GM20000 (cell line): ENCODE results near the gene COL5A1.

Experiments
- DNase-seq: peaks from one replicate; pipeline ENCODE4 v3.0.0; 2012; ENCODE audit warnings: low spot score
- TF ChIP-seq, protein P1 (sequence below): IDR thresholded peaks from 2 replicates; pipeline ENCODE4 v1.5.1; 2012; ENCODE audit warnings: mild to moderate bottlenecking, control low read depth; ENCODE audit errors: extremely low read depth, missing control alignments

Gene COL5A1

DNA sequence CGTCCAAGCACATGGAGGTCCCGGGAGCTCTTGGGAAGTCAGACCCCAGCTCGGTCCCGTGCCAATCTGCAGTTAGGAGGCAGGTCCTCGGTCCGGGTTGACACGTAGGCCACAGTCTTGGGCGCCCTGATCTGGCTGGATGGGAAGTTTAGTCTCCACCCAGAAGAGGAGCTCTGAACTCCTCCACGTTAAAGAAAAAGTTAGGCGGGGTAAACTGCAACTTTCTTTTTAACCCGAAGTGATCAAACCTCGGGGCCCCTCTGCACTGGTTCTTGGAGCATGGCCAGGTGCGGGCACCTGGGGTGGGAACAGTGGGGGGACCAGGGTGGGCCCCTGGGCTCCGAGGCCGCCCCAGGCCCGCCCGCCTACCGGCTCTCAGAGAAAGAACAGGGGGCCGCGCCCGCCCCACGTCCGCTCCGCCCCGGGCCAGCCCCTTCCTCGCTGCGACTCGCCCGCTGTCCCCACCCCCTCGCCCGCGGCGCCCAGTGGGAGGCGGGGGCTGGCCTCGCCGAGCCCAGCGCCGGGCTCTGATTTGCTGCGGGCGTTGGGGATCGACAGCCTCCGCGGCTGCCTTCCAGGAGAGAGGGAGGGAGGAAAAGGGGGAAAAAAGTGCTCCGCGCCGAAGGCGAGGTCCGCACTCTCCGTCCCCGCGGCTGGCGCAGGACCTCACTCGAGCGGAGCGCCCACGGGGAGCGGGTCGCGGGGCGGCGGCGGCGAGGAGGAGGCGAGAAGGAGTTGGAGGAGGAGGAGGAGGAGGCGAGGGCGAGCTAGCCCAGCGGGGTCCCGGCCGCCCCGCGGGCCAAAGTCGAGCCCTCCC lies at the start of gene COL5A1:
COL5A1 (plus strand) TSS at position 631 of the 817 bp plus-strand sequence. CDS start 385 bp downstream, outside the sequence.
- TF ChIP-seq, protein P1, sequence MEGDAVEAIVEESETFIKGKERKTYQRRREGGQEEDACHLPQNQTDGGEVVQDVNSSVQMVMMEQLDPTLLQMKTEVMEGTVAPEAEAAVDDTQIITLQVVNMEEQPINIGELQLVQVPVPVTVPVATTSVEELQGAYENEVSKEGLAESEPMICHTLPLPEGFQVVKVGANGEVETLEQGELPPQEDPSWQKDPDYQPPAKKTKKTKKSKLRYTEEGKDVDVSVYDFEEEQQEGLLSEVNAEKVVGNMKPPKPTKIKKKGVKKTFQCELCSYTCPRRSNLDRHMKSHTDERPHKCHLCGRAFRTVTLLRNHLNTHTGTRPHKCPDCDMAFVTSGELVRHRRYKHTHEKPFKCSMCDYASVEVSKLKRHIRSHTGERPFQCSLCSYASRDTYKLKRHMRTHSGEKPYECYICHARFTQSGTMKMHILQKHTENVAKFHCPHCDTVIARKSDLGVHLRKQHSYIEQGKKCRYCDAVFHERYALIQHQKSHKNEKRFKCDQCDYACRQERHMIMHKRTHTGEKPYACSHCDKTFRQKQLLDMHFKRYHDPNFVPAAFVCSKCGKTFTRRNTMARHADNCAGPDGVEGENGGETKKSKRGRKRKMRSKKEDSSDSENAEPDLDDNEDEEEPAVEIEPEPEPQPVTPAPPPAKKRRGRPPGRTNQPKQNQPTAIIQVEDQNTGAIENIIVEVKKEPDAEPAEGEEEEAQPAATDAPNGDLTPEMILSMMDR = no peak
- no peak for DNase-seq

DNA sequence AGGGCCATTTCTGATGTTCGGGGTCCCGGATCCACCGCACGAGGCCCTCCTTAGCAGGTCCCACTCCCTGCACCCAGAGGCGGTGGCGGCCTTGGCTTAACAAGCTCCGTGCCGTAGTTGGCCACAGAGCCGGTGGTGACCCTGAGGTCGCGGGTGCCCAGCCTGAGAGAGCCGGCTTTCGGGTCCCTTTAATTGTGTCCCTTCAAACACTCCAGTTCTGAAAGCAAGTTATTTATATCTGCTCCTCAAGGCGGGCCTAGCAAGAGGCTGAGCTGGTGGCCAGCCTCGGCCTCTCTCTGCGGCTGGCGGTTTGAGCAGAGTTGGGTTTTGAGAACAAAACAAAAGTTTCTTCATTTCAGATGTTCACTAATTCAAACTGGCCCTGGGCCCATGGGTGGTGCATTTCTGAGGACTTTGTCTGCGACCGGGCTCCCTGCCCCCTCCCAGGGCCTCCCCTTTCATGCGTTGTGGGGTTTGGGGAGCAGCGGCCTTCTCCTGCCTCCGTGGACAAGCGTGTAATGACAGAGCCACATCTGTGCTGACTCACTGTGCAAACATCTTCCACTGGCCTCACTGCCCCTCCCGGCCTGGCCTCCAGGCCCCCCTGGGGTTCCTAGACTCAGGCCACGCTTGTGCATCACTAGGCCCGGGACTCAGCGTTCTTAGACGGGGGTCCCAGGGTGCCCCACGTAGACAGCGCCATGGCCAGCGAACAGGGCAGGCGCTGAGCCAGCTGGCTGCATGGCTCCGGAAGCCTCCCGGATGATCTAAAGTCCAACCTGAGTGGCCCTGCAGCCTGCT lies 49.4 kb upstream of the COL5A1 start:
- TF ChIP-seq, protein P1 = no peak

DNA sequence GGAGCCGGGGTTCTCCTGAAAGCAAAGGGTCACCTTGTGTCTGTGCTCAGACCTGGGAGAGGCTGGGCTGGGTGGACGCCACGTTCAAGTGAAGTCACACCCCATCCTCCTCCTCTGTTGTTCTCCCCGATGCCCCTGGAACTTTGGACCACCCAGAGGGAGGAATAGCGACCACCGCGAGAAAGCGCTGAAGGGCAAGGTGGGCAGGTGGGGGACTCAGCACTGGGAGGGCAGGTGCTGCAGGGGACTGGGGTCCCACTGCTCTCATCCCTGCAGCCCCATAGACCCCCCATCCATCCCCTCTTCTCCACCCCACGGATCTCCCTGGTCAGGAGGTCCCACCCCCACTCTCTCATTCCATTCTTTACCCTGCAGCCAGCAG lies 48.8 kb upstream of the COL5A1 start:
- DNase-seq = no peak

More for the DNA sequence above, 49.4 kb upstream of the COL5A1 start:
- DNase-seq = no peak

DNA sequence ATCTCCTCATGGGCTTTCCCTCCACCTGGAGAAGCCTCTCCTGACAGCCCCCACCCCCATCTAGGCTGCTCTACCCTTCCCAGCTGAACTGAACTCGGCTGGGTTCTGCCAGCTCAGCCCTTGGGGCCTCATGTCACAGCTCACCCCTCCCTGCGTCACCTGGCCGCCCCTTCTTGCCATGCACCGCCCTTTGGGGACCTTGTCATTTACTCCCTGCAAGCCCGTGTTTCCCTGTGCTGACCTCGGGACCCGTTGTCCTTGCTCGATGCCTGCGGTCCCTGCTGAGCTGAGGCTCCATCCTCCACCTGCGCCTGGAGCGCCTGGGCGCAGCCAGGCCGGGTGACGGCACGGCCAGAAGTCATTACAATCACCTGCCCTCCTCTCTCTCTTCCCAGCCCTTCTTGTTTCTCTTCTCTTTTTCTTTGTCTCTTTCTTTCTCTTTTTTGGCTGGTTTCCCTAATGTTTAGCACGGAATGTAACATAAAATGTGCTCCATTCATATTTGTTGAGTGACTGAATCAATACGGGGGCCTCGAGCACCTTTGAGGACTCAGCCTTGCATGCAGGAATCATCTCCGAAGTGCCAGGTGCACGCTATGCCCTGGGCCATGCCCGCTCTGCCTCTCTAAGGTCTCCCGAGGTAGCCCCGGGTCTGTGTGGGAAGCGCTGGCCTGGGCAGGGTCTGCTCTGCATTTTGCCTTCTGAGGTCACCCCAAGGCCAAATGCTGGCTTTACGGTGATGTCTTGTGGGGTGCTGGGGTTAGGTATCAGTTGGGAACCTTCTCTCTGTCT lies 48.1 kb upstream of the COL5A1 start:
- no peak for DNase-seq
- TF ChIP-seq, protein P1 = no peak

More for the DNA sequence above, 48.8 kb upstream of the COL5A1 start:
- TF ChIP-seq, protein P1 = no peak

DNA sequence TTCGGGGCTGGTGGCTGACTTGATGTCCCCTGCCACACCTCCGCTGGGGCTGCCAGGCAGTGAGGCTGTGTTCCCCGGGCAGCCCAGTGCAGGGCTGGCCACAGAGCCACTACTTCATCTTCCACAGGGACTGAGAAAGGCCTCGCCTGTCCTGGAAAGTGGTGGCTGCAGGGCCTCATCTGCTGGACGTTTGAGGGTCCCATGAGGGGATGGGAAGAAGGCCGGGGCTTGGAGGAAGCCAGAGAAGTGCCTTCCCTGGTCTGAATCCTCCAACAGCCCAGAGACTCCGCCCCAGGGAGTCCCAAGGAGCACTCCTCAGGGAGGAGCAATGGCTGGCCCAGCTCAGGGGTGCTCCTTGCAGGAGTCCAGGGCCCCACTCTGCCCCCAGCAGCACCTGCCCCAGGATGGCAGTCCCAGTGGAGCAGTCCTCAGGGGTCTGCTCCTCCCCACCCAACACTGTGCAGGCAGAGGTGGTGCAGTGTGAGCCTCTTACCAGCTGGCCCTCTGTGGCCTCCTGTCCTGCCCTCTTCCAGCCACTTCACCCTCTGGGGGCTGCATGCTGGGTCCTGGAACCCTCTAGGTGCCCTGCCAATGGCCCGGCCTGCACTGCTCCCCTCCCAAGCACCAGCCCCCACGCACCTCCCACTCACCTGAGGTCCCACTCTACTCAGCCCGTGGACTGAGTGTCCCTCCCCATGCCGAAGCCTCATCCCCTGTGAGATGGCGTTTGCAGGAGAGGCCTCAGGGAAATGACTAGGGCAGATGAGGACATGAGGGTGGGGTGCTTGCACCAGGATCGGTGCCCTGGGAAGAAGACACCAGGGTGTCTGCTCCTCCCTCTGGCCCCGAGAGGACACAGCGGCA lies 47.3 kb upstream of the COL5A1 start:
- DNase-seq = no peak
- TF ChIP-seq, protein P1 = no peak

DNA sequence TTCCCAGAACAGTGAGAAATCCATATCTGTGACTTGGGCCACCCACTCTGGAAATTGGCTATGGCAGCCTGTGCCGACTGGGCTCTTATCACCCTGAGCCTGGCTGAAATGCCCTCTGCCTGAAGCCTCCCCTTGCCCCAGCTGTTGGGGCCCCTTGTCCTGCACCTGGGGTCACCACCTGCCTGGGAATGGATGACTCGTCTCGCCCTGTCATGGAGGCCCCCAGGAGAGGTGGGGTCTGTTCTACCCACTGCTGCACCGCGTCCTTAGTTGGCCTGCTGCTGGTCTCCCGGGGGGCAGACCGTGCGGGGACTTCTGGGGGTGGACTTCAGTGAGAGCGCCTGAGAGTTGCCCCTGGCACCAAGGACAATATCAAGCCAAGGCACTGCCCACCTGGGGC lies 46.6 kb upstream of the COL5A1 start:
- TF ChIP-seq, protein P1 = no peak
- DNase-seq = no peak
